Measurements from ENCODE around the gene CALML5.

DNA sequence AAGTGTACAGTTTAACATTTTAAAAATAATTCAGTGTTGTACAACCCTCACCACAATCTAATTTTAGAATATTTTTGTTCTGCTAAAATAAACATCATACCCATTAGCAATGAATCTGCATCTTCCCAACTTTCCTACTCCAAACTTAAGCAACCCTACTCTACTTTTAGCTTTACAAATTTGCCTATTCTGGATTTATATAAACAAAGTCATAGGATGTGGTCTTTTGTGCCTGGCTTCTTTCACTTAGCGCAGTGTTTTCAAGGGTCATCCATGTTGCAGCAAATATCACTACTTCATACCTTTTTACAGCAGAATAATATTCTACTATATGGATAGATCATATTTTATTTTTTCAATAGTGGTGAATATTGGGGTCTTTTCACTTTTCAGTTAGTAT, 44.3 kb upstream of the CALML5 start:
- TF ChIP-seq CTCF (IDR thresholded peaks at IDR 0.05; ENCODE audit: insufficient read depth, low read length) (no peak), POLR2AphosphoS5 (IDR thresholded peaks at IDR 0.05; ENCODE audit: low read depth) (no peak)
